Neural crest cell (in vitro differentiated cells): ENCODE results near the gene EEF1A2. TPM values are rescaled to one million over a fixed set of nuclear protein-coding genes. Genes with fewer than 3 reads are reported as not detected.

Experiments used
- DNase-seq: peaks from one replicate; pipeline ENCODE4 v3.0.0; 2021; ENCODE audit warnings: low read depth, mixed read lengths, low spot score
- H3K27ac Mint-ChIP-seq: one replicate; pipeline ENCODE4 v1.8.0; 2021; ENCODE audit warnings: mild to moderate bottlenecking, mixed read lengths; ENCODE audit not compliant: unreplicated experiment
- H3K27me3 Mint-ChIP-seq: 2 replicates; pipeline ENCODE4 v1.8.0; 2021; ENCODE audit warnings: low read depth, mild to moderate bottlenecking, mixed read lengths
- H3K36me3 Mint-ChIP-seq: 2 replicates; pipeline ENCODE4 v1.8.0; 2021; ENCODE audit warnings: low read depth, mild to moderate bottlenecking, mixed read lengths
- H3K4me1 Mint-ChIP-seq: 2 replicates; pipeline ENCODE4 v1.8.0; 2021; ENCODE audit warnings: mixed read lengths
- H3K4me3 Mint-ChIP-seq: one replicate; pipeline ENCODE4 v1.8.0; 2021; ENCODE audit warnings: mild to moderate bottlenecking, mixed read lengths
- H3K9me3 Mint-ChIP-seq: 2 replicates; pipeline ENCODE4 v1.8.0; 2021; ENCODE audit warnings: mixed read lengths
- total RNA-seq: library from RNA; stranded (reverse); gene quantifications from 2 replicates; pipeline ENCODE4 v1.2.1, GENCODE V29; 2021
- TF ChIP-seq, protein P1 (sequence below): fragments of 200-600 bp; sonication (generic); conservative IDR thresholded peaks from 2 replicates; pipeline ENCODE4 v1.5.0; 2021; ENCODE audit warnings: antibody characterized with exemption, mild to moderate bottlenecking

Gene EEF1A2
- total RNA-seq, 1 donor from 2014 or later: 4.6 TPM

DNA sequence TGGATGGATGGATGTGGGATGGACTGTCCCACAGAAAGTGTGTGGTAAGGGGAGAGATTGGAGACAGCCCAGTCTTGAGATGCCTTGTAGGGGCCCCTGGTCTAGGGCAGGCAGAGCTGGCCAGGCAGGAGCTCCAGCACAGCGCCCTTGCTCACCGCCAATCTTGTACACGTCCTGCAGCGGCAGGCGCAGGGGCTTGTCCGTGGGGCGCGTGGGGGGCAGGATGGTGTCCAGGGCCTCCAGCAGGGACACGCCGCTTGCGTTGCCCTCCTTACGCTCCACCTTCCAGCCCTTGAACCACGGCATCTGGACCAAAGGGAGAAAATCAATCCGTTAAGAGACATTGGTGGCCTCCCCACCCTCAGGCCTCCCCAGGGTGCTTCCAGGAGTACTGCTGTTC, 5.9 kb downstream of the EEF1A2 start:
- TF ChIP-seq, protein P1, sequence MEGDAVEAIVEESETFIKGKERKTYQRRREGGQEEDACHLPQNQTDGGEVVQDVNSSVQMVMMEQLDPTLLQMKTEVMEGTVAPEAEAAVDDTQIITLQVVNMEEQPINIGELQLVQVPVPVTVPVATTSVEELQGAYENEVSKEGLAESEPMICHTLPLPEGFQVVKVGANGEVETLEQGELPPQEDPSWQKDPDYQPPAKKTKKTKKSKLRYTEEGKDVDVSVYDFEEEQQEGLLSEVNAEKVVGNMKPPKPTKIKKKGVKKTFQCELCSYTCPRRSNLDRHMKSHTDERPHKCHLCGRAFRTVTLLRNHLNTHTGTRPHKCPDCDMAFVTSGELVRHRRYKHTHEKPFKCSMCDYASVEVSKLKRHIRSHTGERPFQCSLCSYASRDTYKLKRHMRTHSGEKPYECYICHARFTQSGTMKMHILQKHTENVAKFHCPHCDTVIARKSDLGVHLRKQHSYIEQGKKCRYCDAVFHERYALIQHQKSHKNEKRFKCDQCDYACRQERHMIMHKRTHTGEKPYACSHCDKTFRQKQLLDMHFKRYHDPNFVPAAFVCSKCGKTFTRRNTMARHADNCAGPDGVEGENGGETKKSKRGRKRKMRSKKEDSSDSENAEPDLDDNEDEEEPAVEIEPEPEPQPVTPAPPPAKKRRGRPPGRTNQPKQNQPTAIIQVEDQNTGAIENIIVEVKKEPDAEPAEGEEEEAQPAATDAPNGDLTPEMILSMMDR: no peak
- peaks cover 6% of the 10 kb centered on the region for H3K9me3 Mint-ChIP-seq
- peaks cover 49% of the 10 kb centered on the region for H3K27me3 Mint-ChIP-seq
- H3K27ac Mint-ChIP-seq: no peak overlapping the region
- no peak for DNase-seq
- H3K4me1 Mint-ChIP-seq: no peaks in the 10 kb centered on the region
- no peaks in the 10 kb centered on the region for H3K36me3 Mint-ChIP-seq
- H3K4me3 Mint-ChIP-seq: no peak overlapping the region

DNA sequence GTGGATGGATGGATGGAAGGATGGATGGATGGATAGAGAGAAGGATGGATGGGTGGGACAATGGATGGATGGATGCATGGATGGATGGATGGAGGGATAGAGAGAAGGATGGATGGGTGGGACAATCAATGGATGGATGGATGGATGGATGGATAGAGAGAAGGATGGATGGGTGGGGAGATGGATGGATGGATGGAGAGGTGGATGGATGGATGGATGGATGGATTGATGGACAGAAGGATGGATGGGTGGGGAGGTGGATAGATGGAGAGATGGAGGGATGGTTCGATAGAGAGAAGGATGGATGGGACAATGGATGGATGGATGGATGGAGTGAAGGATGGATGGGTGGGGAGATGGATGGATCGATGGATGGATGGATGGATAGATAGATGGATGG, 6.4 kb downstream of the EEF1A2 start:
- Mint-ChIP-seq H3K4me1 (no peaks in the 10 kb centered on the region), H3K4me3 (no peak overlapping the region), H3K36me3 (no peaks in the 10 kb centered on the region), H3K27me3 (peaks cover 48% of the 10 kb centered on the region), H3K9me3 (peaks cover 6% of the 10 kb centered on the region), H3K27ac (no peak overlapping the region)
- DNase-seq: no peak
- TF ChIP-seq, protein P1: no peak

DNA sequence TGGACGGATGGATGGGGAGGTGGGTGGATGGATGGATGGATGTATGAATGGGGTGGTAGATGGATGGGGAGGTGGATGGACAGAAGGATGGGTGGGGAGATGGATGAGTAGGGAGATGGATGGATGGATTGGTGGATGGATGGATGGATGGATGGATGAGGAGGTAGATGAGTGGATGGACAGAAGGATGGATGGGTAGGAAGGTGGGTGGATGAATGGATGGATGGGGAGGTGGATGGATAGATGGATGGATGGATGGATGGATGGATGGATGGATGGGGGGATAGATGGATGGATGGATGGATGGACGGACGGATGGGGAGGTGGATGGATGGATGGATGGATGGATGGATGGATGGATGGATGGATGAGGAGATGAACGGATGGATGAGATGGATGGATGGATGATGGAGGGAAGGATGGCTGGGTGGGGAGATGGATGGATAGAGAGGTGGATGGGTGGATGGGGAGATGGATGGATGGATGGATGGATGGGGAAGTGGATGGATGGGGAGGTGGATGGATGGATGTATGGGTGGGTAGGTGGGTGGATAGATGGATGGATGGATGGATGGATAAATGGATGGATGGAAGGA, 7.2 kb downstream of the EEF1A2 start:
- no peaks in the 10 kb centered on the region for H3K4me1 Mint-ChIP-seq
- H3K27ac Mint-ChIP-seq: no peak overlapping the region
- DNase-seq: no peak
- no peaks in the 10 kb centered on the region for H3K36me3 Mint-ChIP-seq
- H3K27me3 Mint-ChIP-seq: peaks cover 46% of the 10 kb centered on the region
- TF ChIP-seq, protein P1: no peak
- peaks cover 6% of the 10 kb centered on the region for H3K9me3 Mint-ChIP-seq
- H3K4me3 Mint-ChIP-seq: no peak overlapping the region

DNA sequence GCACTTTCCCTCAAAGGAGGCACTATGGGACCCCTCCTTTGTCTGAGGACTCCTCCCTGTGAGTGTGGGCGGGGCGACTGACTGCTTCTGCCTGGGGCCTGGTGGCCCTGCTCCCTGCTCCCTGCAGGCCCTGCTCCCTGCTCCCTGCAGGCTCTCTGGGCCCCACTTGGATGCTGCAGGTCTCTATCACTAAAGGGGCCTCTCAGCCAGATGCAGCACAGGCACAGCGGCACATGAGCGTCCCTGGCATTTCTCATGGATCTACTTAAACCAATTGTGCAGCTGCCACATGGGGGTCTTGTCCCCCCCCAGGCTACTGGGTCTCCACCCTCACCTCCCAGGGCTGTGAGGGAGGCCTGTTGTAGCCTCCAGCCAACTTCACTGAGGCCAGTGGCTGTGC, 7.8 kb downstream of the EEF1A2 start:
- peaks cover 6% of the 10 kb centered on the region for H3K9me3 Mint-ChIP-seq
- no peaks in the 10 kb centered on the region for H3K4me1 Mint-ChIP-seq
- no peaks in the 10 kb centered on the region for H3K36me3 Mint-ChIP-seq
- TF ChIP-seq, protein P1: no peak
- no peak overlapping the region for H3K27ac Mint-ChIP-seq
- DNase-seq: no peak
- no peak overlapping the region for H3K4me3 Mint-ChIP-seq
- H3K27me3 Mint-ChIP-seq: peaks cover 42% of the 10 kb centered on the region

DNA sequence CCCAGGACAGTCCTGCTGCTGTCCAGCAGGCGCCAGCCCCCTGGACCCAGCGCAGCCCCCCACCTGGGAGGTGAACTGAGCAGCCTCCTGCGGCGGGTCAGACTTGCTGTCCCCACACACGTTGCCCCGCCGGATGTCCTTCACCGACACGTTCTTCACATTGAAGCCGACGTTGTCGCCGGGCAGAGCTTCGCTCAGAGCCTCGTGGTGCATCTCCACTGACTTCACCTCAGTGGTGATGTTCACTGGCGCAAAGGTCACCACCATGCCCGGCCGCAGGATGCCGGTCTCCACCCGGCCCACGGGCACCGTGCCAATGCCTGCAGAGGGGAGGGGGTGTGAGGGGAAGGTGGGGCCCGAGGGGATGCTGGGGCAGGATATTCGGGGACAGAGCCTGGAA, 8.5 kb downstream of the EEF1A2 start:
- Mint-ChIP-seq H3K27me3 (peaks cover 43% of the 10 kb centered on the region), H3K4me3 (no peak overlapping the region), H3K27ac (no peak overlapping the region), H3K36me3 (no peaks in the 10 kb centered on the region), H3K9me3 (peaks cover 6% of the 10 kb centered on the region), H3K4me1 (no peaks in the 10 kb centered on the region)
- TF ChIP-seq, protein P1: no peak
- DNase-seq: no peak
